K562 (cell line): ENCODE measurements around the gene STYXL1. TPM values are rescaled to one million over a fixed set of nuclear protein-coding genes. Genes with fewer than 3 reads are reported as not detected.

Experiments used
- ARID2 ChIP-seq: fragments of 450-650 bp; IDR thresholded peaks from 2 replicates; pipeline ENCODE4 v1.6.1; 2017; ENCODE audit warnings: antibody characterized with exemption, mild to moderate bottlenecking
- CC2D1A ChIP-seq: fragments of 450-650 bp; IDR thresholded peaks from 2 replicates; pipeline ENCODE4 v1.6.1; 2017; ENCODE audit warnings: mild to moderate bottlenecking
- EWSR1 ChIP-seq: fragments of 450-650 bp; IDR thresholded peaks from 2 replicates; pipeline ENCODE4 v1.6.1; 2018; ENCODE audit warnings: borderline replicate concordance, mild to moderate bottlenecking, low read depth, moderate library complexity; ENCODE audit not compliant: partially characterized antibody
- FOXA3 ChIP-seq, 2 experiments: fragments of 450-650 bp in 1 of 2; sonication (generic) in 1 of 2; formaldehyde crosslinking; IDR thresholded peaks in 1 of 2; conservative IDR thresholded peaks in 1 of 2; 2 replicates each; pipeline versions ENCODE4 v1.4.0 to v1.8.0; 2020 to 2022; ENCODE audit warnings: mild to moderate bottlenecking in 2 of 2, missing genetic modification reagents in 1 of 2
- FOXK2 ChIP-seq, 2 experiments: fragments of 450-650 bp; IDR thresholded peaks in 1 of 2; conservative IDR thresholded peaks in 1 of 2; 2 replicates each; pipeline ENCODE4 v1.6.1; 2016; ENCODE audit warnings: low read depth in 2 of 2, mild to moderate bottlenecking in 1 of 2
- GABPB2 ChIP-seq: fragments of 250-450 bp; sonication (Bioruptor Pico); conservative IDR thresholded peaks from 2 replicates; pipeline ENCODE4 v1.5.1; 2021; ENCODE audit warnings: mild to moderate bottlenecking
- HDAC6 ChIP-seq: IDR thresholded peaks from 2 replicates; pipeline ENCODE4 v1.6.1; 2012; ENCODE audit warnings: low read depth, mild to moderate bottlenecking, control low read depth, inconsistent platforms, low read length, moderate library complexity
- JUND ChIP-seq, 2 experiments: IDR thresholded peaks; 2 replicates in 1 of 2; 3 replicates in 1 of 2; pipeline ENCODE4 v1.6.1; 2011; ENCODE audit warnings: borderline replicate concordance in 2 of 2, low read depth in 2 of 2, low read length in 2 of 2, improper control_type of control experiment in 1 of 2, missing biosample characterization in 1 of 2, missing genetic modification characterization in 1 of 2, missing genetic modification reagents in 1 of 2
- NFIC ChIP-seq: fragments of 450-650 bp; IDR thresholded peaks from 2 replicates; pipeline ENCODE4 v1.6.1; 2017; ENCODE audit warnings: mild to moderate bottlenecking, inconsistent platforms
- NR2C2 ChIP-seq, 2 experiments: fragments of 200-800 bp in 1 of 2; sonication (Bioruptor generic) in 1 of 2; sonication (generic) in 1 of 2; formaldehyde crosslinking in 1 of 2; IDR thresholded peaks; 2 replicates each; pipeline versions ENCODE4 v1.6.1 to v1.8.0; 2016 to 2022; ENCODE audit warnings: mild to moderate bottlenecking in 1 of 2, missing compliant biosample characterization in 1 of 2, missing genetic modification characterization in 1 of 2, missing genetic modification reagents in 1 of 2
- NR3C1 ChIP-seq: sonication (generic); formaldehyde crosslinking; IDR thresholded peaks from 2 replicates; pipeline ENCODE4 v1.8.1; 2022; ENCODE audit warnings: missing genetic modification reagents
- PHB ChIP-seq: fragments of 250-450 bp; sonication (Bioruptor Pico); IDR thresholded peaks from 2 replicates; pipeline ENCODE4 v1.5.0; 2021
- PRMT5 ChIP-seq: sonication (generic); formaldehyde crosslinking; IDR thresholded peaks from 2 replicates; pipeline ENCODE4 v1.5.0; 2020; ENCODE audit warnings: missing genetic modification reagents
- SOX6 ChIP-seq: fragments of 450-650 bp; IDR thresholded peaks from 2 replicates; pipeline ENCODE4 v1.6.1; 2014; ENCODE audit warnings: mild to moderate bottlenecking
- TAF1 ChIP-seq: IDR thresholded peaks from 2 replicates; pipeline ENCODE4 v1.6.1; 2011; ENCODE audit warnings: mild to moderate bottlenecking, low read length, moderate library complexity; ENCODE audit not compliant: insufficient read depth, control insufficient read depth, severe bottlenecking; ENCODE audit errors: extremely low read depth
- TAF7 ChIP-seq: fragments of 450-650 bp; IDR thresholded peaks from 2 replicates; pipeline ENCODE4 v1.6.1; 2016; ENCODE audit warnings: missing genetic modification characterization, missing compliant biosample characterization
- TCF7L2 ChIP-seq: fragments of 150-350 bp; IDR thresholded peaks from 2 replicates; pipeline ENCODE4 v1.6.1; 2016; ENCODE audit warnings: low read depth, mild to moderate bottlenecking, low read length, moderate library complexity
- USF1 ChIP-seq: sonication (generic); formaldehyde crosslinking; IDR thresholded peaks from 2 replicates; pipeline ENCODE4 v1.9.0; 2022; ENCODE audit warnings: mild to moderate bottlenecking, missing genetic modification reagents
- ZBTB5 ChIP-seq: fragments of 450-650 bp; IDR thresholded peaks from 2 replicates; pipeline ENCODE4 v1.6.1; 2017; ENCODE audit warnings: antibody characterized with exemption
- ZNF324 ChIP-seq: fragments of 250-450 bp; sonication (Bioruptor Pico); IDR thresholded peaks from 2 replicates; pipeline ENCODE4 v1.4.0; 2020; ENCODE audit warnings: mild to moderate bottlenecking
- ZZZ3 ChIP-seq: fragments of 450-650 bp; IDR thresholded peaks from 2 replicates; pipeline ENCODE4 v1.6.1; 2016; ENCODE audit warnings: antibody characterized with exemption, mild to moderate bottlenecking, moderate library complexity
- polyA plus RNA-seq, 8 experiments: library from polyadenylated mRNA; depleted of rRNA in 4 of 8; stranded (reverse) in 5 of 8; unstranded in 3 of 8; fragments of >200 nt; fragmentation: Nextera tagmentation in 2 of 8; fragmentation: Illumina TruSeq in 1 of 8; extraction: Ambion mirVana in 2 of 8; extraction: Trizol in 1 of 8; gene quantifications; 2 replicates each; pipeline versions ENCODE4 v1.2.1 to v1.2.3, GENCODE V29; 2011 to 2014; ENCODE audit warnings: inconsistent platforms in 1 of 8, missing spikeins in 1 of 8
- total RNA-seq, 7 experiments: library from RNA; depleted of rRNA in 6 of 7; stranded (reverse); fragments of >200 nt in 6 of 7; fragmentation: Illumina TruSeq in 2 of 7; extraction: Trizol in 2 of 7; gene quantifications; 2 replicates each; pipeline versions ENCODE4 v1.2.1 to v1.2.3, GENCODE V29; 2011 to 2021; ENCODE audit warnings: low replicate concordance in 1 of 7
- TF ChIP-seq, protein P1 (sequence below): fragments of 200-400 bp; formaldehyde crosslinking; IDR thresholded peaks from 2 replicates; pipeline ENCODE4 v1.6.1; 2017; ENCODE audit warnings: mild to moderate bottlenecking, low read depth, low read length, moderate library complexity

The STYXL1 gene
- total and polyA plus RNA-seq, 9 of the 15 experiments (the other 6 are each of a cell fraction or from before 2014, with no cell fraction given) = 36.5 to 97.2 (median 49.9) TPM

DNA sequence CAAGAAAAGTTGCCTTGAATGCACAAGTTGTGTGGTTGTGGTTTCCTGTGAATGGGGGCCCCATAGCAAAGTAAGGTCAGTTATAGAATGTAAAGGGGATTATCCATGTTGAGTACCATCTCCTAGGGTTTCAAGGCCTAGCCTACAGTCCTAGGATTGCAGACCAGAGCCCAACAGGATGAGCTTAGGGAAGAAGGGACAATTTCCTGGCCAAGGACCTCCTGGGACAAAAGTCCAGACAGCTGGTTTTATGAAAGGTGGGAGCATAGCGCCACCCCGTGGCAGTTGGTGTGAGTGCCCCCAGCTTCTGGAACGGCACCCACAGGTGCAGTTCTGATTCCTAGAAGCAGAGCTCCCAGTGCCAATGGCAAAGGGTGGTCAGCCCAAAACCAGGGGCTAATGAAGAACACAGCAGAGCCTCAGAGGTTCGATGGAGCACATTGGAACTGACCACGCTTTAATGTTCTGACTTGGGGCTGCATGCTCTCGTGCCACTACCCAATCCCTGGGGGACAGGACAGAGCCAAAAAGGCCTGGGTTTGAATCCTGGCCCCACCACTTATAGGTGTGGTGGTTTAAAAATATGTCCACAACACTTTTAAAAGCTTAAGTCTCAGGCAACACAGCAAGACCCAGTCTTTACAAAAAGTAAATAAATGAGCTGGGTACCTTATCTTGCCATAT lies 27.6 kb downstream of the STYXL1 start (continued):
- no peak for TF ChIP-seq PRMT5 (CRISPR knock-in tag)
- no peak for TF ChIP-seq ZBTB5
- TF ChIP-seq FOXK2 (conservative IDR thresholded peaks at IDR 0.05 in 1 of 2, IDR thresholded peaks at IDR 0.05 in 1 of 2; ENCODE audit: low read depth in 2 of 2) = no peak
- TF ChIP-seq JUND (IDR thresholded peaks at IDR 0.05; ENCODE audit: borderline replicate concordance, low read depth, low read length) = peak; percentile 47; the same call in 1 of the 2 replicates
- TF ChIP-seq JUND (tag; IDR thresholded peaks at IDR 0.05; ENCODE audit: borderline replicate concordance, low read depth, low read length) = no peak
- TF ChIP-seq USF1 (CRISPR knock-in tag) = no peak; the same call in 1 of the 2 replicates
- TF ChIP-seq GABPB2 = no peak
- TF ChIP-seq TAF1 = no peak
- no peak for TF ChIP-seq FOXA3 (CRISPR knock-in tag; conservative IDR thresholded peaks at IDR 0.05 in 1 of 2, IDR thresholded peaks at IDR 0.05 in 1 of 2)
- TF ChIP-seq PHB = 0 out of 2 replicates have a peak, but pooled peaks have one; percentile 6
- peak; percentile 77; the same call in 1 of the 2 replicates for TF ChIP-seq CC2D1A
- TF ChIP-seq EWSR1 = no peak
- TF ChIP-seq HDAC6 = no peak
- TF ChIP-seq, protein P1, sequence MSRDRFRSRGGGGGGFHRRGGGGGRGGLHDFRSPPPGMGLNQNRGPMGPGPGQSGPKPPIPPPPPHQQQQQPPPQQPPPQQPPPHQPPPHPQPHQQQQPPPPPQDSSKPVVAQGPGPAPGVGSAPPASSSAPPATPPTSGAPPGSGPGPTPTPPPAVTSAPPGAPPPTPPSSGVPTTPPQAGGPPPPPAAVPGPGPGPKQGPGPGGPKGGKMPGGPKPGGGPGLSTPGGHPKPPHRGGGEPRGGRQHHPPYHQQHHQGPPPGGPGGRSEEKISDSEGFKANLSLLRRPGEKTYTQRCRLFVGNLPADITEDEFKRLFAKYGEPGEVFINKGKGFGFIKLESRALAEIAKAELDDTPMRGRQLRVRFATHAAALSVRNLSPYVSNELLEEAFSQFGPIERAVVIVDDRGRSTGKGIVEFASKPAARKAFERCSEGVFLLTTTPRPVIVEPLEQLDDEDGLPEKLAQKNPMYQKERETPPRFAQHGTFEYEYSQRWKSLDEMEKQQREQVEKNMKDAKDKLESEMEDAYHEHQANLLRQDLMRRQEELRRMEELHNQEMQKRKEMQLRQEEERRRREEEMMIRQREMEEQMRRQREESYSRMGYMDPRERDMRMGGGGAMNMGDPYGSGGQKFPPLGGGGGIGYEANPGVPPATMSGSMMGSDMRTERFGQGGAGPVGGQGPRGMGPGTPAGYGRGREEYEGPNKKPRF = no peak
- TF ChIP-seq NR2C2 (CRISPR knock-in tag; IDR thresholded peaks at IDR 0.05) = no peak
- TF ChIP-seq NR2C2 (tag; IDR thresholded peaks at IDR 0.05) = no peak
- no peak for TF ChIP-seq ZZZ3
- no peak for TF ChIP-seq ZNF324
- TF ChIP-seq ARID2 = peak; percentile 85; the same call in 1 of the 2 replicates
- TF ChIP-seq TAF7 (tag) = no peak
- no peak for TF ChIP-seq SOX6
- TF ChIP-seq NFIC = no peak
- TF ChIP-seq TCF7L2 = no peak
- no peak for TF ChIP-seq NR3C1 (CRISPR knock-in tag)
